ENCODE data around the gene PHLPP2.

PHLPP2 gene

GRCh38 chr16:71672803-71673581, 51.5 kb downstream of the PHLPP2 start:
- Histone ChIP-seq H3K27me3 (replicated peaks; ENCODE audit: control insufficient read depth, insufficient read depth, low read length, poor library complexity, severe bottlenecking) (no peaks in the 10 kb centered on the region), H3K4me3 (ENCODE audit: insufficient read depth, low read depth, low read length, poor library complexity, severe bottlenecking) (no peak overlapping the region), H3K36me3 (ENCODE audit: control insufficient read depth, insufficient read depth, low read length) (peaks cover 37% of the 10 kb centered on the region), H3K27ac (ENCODE audit: insufficient read depth, low read length, poor library complexity, severe bottlenecking) (no peak overlapping the region), H3K4me1 (ENCODE audit: control insufficient read depth, insufficient read depth, low read length, poor library complexity, severe bottlenecking) (no peaks in the 10 kb centered on the region), H3K9me3 (ENCODE audit: control insufficient read depth, low read length) (no peaks in the 10 kb centered on the region)
- no peak for DNase-seq

- Histone ChIP-seq H3K27me3 (replicated peaks; ENCODE audit: control insufficient read depth, insufficient read depth, low read length, poor library complexity, severe bottlenecking) (no peaks in the 10 kb centered on the region), H3K36me3 (ENCODE audit: control insufficient read depth, insufficient read depth, low read length) (peaks cover 41% of the 10 kb centered on the region), H3K4me3 (ENCODE audit: insufficient read depth, low read depth, low read length, poor library complexity, severe bottlenecking) (no peak overlapping the region), H3K27ac (ENCODE audit: insufficient read depth, low read length, poor library complexity, severe bottlenecking) (no peak overlapping the region), H3K4me1 (ENCODE audit: control insufficient read depth, insufficient read depth, low read length, poor library complexity, severe bottlenecking) (no peaks in the 10 kb centered on the region), H3K9me3 (ENCODE audit: control insufficient read depth, low read length) (no peaks in the 10 kb centered on the region)
- DNase-seq: no peak
Measured at GRCh38 chr16:71672125-71672524, 52.4 kb downstream of the PHLPP2 start.

GRCh38 chr16:71671165-71671564, 53.3 kb downstream of the PHLPP2 start:
- H3K27ac ChIP-seq (ENCODE audit: insufficient read depth, low read length, poor library complexity, severe bottlenecking): no peak overlapping the region
- no peak overlapping the region for H3K4me3 ChIP-seq (ENCODE audit: insufficient read depth, low read depth, low read length, poor library complexity, severe bottlenecking)
- H3K36me3 ChIP-seq (ENCODE audit: control insufficient read depth, insufficient read depth, low read length): peaks cover 43% of the 10 kb centered on the region
- DNase-seq: no peak
- no peaks in the 10 kb centered on the region for H3K27me3 ChIP-seq (replicated peaks; ENCODE audit: control insufficient read depth, insufficient read depth, low read length, poor library complexity, severe bottlenecking)
- H3K9me3 ChIP-seq (ENCODE audit: control insufficient read depth, low read length): no peaks in the 10 kb centered on the region
- no peaks in the 10 kb centered on the region for H3K4me1 ChIP-seq (ENCODE audit: control insufficient read depth, insufficient read depth, low read length, poor library complexity, severe bottlenecking)

- H3K27ac ChIP-seq (ENCODE audit: insufficient read depth, low read length, poor library complexity, severe bottlenecking): no peak overlapping the region
- DNase-seq: no peak
- peaks cover 43% of the 10 kb centered on the region for H3K36me3 ChIP-seq (ENCODE audit: control insufficient read depth, insufficient read depth, low read length)
Measured at GRCh38 chr16:71670537-71670936, 54.0 kb downstream of the PHLPP2 start.

GRCh38 chr16:71669926-71670536, 54.5 kb downstream of the PHLPP2 start:
- Histone ChIP-seq H3K36me3 (ENCODE audit: control insufficient read depth, insufficient read depth, low read length) (peaks cover 39% of the 10 kb centered on the region), H3K4me1 (ENCODE audit: control insufficient read depth, insufficient read depth, low read length, poor library complexity, severe bottlenecking) (no peaks in the 10 kb centered on the region), H3K4me3 (ENCODE audit: insufficient read depth, low read depth, low read length, poor library complexity, severe bottlenecking) (no peak overlapping the region), H3K9me3 (ENCODE audit: control insufficient read depth, low read length) (no peaks in the 10 kb centered on the region), H3K27me3 (replicated peaks; ENCODE audit: control insufficient read depth, insufficient read depth, low read length, poor library complexity, severe bottlenecking) (no peaks in the 10 kb centered on the region), H3K27ac (ENCODE audit: insufficient read depth, low read length, poor library complexity, severe bottlenecking) (no peak overlapping the region)
- no peak for DNase-seq

More at GRCh38 chr16:71670537-71670936, 54.0 kb downstream of the PHLPP2 start:
- no peaks in the 10 kb centered on the region for H3K4me1 ChIP-seq (ENCODE audit: control insufficient read depth, insufficient read depth, low read length, poor library complexity, severe bottlenecking)
- H3K4me3 ChIP-seq (ENCODE audit: insufficient read depth, low read depth, low read length, poor library complexity, severe bottlenecking): no peak overlapping the region
- H3K27me3 ChIP-seq (replicated peaks; ENCODE audit: control insufficient read depth, insufficient read depth, low read length, poor library complexity, severe bottlenecking): no peaks in the 10 kb centered on the region
- no peaks in the 10 kb centered on the region for H3K9me3 ChIP-seq (ENCODE audit: control insufficient read depth, low read length)

- Histone ChIP-seq H3K9me3 (ENCODE audit: control insufficient read depth, low read length) (no peaks in the 10 kb centered on the region), H3K27me3 (replicated peaks; ENCODE audit: control insufficient read depth, insufficient read depth, low read length, poor library complexity, severe bottlenecking) (no peaks in the 10 kb centered on the region), H3K4me3 (ENCODE audit: insufficient read depth, low read depth, low read length, poor library complexity, severe bottlenecking) (no peak overlapping the region), H3K4me1 (ENCODE audit: control insufficient read depth, insufficient read depth, low read length, poor library complexity, severe bottlenecking) (no peaks in the 10 kb centered on the region), H3K36me3 (ENCODE audit: control insufficient read depth, insufficient read depth, low read length) (peaks cover 30% of the 10 kb centered on the region), H3K27ac (ENCODE audit: insufficient read depth, low read length, poor library complexity, severe bottlenecking) (no peak overlapping the region)
- no peak for DNase-seq
Measured at GRCh38 chr16:71666928-71667707, 57.4 kb downstream of the PHLPP2 start.

GRCh38 chr16:71666264-71666663, 58.2 kb downstream of the PHLPP2 start:
- Histone ChIP-seq H3K27me3 (replicated peaks; ENCODE audit: control insufficient read depth, insufficient read depth, low read length, poor library complexity, severe bottlenecking) (no peaks in the 10 kb centered on the region), H3K4me1 (ENCODE audit: control insufficient read depth, insufficient read depth, low read length, poor library complexity, severe bottlenecking) (no peaks in the 10 kb centered on the region), H3K27ac (ENCODE audit: insufficient read depth, low read length, poor library complexity, severe bottlenecking) (no peak overlapping the region), H3K9me3 (ENCODE audit: control insufficient read depth, low read length) (no peaks in the 10 kb centered on the region), H3K36me3 (ENCODE audit: control insufficient read depth, insufficient read depth, low read length) (peaks cover 26% of the 10 kb centered on the region), H3K4me3 (ENCODE audit: insufficient read depth, low read depth, low read length, poor library complexity, severe bottlenecking) (no peak overlapping the region)
- no peak for DNase-seq

GRCh38 chr16:71659471-71659870, 65.0 kb downstream of the PHLPP2 start:
- H3K36me3 ChIP-seq (ENCODE audit: control insufficient read depth, insufficient read depth, low read length): peaks cover 18% of the 10 kb centered on the region
- H3K4me1 ChIP-seq (ENCODE audit: control insufficient read depth, insufficient read depth, low read length, poor library complexity, severe bottlenecking): no peaks in the 10 kb centered on the region
- no peaks in the 10 kb centered on the region for H3K9me3 ChIP-seq (ENCODE audit: control insufficient read depth, low read length)
- H3K4me3 ChIP-seq (ENCODE audit: insufficient read depth, low read depth, low read length, poor library complexity, severe bottlenecking): no peak overlapping the region
- H3K27me3 ChIP-seq (replicated peaks; ENCODE audit: control insufficient read depth, insufficient read depth, low read length, poor library complexity, severe bottlenecking): no peaks in the 10 kb centered on the region
- no peak for DNase-seq
- H3K27ac ChIP-seq (ENCODE audit: insufficient read depth, low read length, poor library complexity, severe bottlenecking): no peak overlapping the region

GRCh38 chr16:71658771-71659170, 65.7 kb downstream of the PHLPP2 start:
- no peaks in the 10 kb centered on the region for H3K4me1 ChIP-seq (ENCODE audit: control insufficient read depth, insufficient read depth, low read length, poor library complexity, severe bottlenecking)
- no peak for DNase-seq
- no peak overlapping the region for H3K27ac ChIP-seq (ENCODE audit: insufficient read depth, low read length, poor library complexity, severe bottlenecking)
- no peaks in the 10 kb centered on the region for H3K27me3 ChIP-seq (replicated peaks; ENCODE audit: control insufficient read depth, insufficient read depth, low read length, poor library complexity, severe bottlenecking)
- H3K9me3 ChIP-seq (ENCODE audit: control insufficient read depth, low read length): no peaks in the 10 kb centered on the region
- H3K4me3 ChIP-seq (ENCODE audit: insufficient read depth, low read depth, low read length, poor library complexity, severe bottlenecking): no peak overlapping the region
- H3K36me3 ChIP-seq (ENCODE audit: control insufficient read depth, insufficient read depth, low read length): peaks cover 21% of the 10 kb centered on the region

GRCh38 chr16:71649704-71650103, 74.8 kb downstream of the PHLPP2 start:
- peaks cover 25% of the 10 kb centered on the region for H3K36me3 ChIP-seq (ENCODE audit: control insufficient read depth, insufficient read depth, low read length)

More at GRCh38 chr16:71649704-71650103, 74.8 kb downstream of the PHLPP2 start:
- Histone ChIP-seq H3K4me1 (ENCODE audit: control insufficient read depth, insufficient read depth, low read length, poor library complexity, severe bottlenecking) (no peaks in the 10 kb centered on the region), H3K9me3 (ENCODE audit: control insufficient read depth, low read length) (no peaks in the 10 kb centered on the region), H3K27ac (ENCODE audit: insufficient read depth, low read length, poor library complexity, severe bottlenecking) (no peak overlapping the region), H3K27me3 (replicated peaks; ENCODE audit: control insufficient read depth, insufficient read depth, low read length, poor library complexity, severe bottlenecking) (no peaks in the 10 kb centered on the region), H3K4me3 (ENCODE audit: insufficient read depth, low read depth, low read length, poor library complexity, severe bottlenecking) (no peak overlapping the region)
- DNase-seq: no peak

Measured in effector memory CD4-positive, alpha-beta T cell (primary cell).